Mesothelial cell of epicardium (in vitro differentiated cells): ENCODE results near the gene IMPA2. TPM values are rescaled to one million over a fixed set of nuclear protein-coding genes. Genes with fewer than 3 reads are reported as not detected.

ENCODE experiments used
- DNase-seq, 2 experiments: peaks; one replicate each; pipeline ENCODE4 v3.0.0; 2021; ENCODE audit warnings: low spot score in 2 of 2; ENCODE audit not compliant: unreplicated experiment in 2 of 2
- H3K27ac Mint-ChIP-seq: 2 replicates; pipeline ENCODE4 v1.8.0; 2021; ENCODE audit warnings: mixed read lengths
- H3K27me3 Mint-ChIP-seq: 2 replicates; pipeline ENCODE4 v1.8.0; 2021; ENCODE audit warnings: low read depth, mixed read lengths
- H3K36me3 Mint-ChIP-seq: 2 replicates; pipeline ENCODE4 v1.8.0; 2021; ENCODE audit warnings: mixed read lengths
- H3K4me1 Mint-ChIP-seq: 2 replicates; pipeline ENCODE4 v1.8.0; 2021; ENCODE audit warnings: mixed read lengths
- H3K4me3 Mint-ChIP-seq: 2 replicates; pipeline ENCODE4 v1.8.0; 2021; ENCODE audit warnings: mild to moderate bottlenecking, moderate library complexity, mixed read lengths
- H3K9me3 Mint-ChIP-seq: 2 replicates; pipeline ENCODE4 v1.8.0; 2021; ENCODE audit warnings: mixed read lengths
- CTCF ChIP-seq: fragments of 200-600 bp; sonication (generic); IDR thresholded peaks from one replicate; pipeline ENCODE4 v1.5.0; 2021; ENCODE audit warnings: antibody characterized with exemption; ENCODE audit not compliant: unreplicated experiment
- total RNA-seq: library from RNA; stranded (reverse); gene quantifications from 3 replicates; pipeline ENCODE4 v1.2.1, GENCODE V29; 2021

The IMPA2 gene
- total RNA-seq, 1 donor from 2014 or later, result 30.6 TPM

- H3K27ac Mint-ChIP-seq, result no peak overlapping the region
- DNase-seq, result no peak
- TF ChIP-seq CTCF, result no peak
- H3K4me1 Mint-ChIP-seq, result peaks cover 25% of the 10 kb centered on the region
- peaks cover 15% of the 10 kb centered on the region for H3K36me3 Mint-ChIP-seq
- H3K4me3 Mint-ChIP-seq, result no peak overlapping the region
- H3K9me3 Mint-ChIP-seq, result peaks cover 4% of the 10 kb centered on the region
- H3K27me3 Mint-ChIP-seq, result no peaks in the 10 kb centered on the region
Measured at GRCh38 chr18:12027046-12027445, 45.7 kb downstream of the IMPA2 start.

GRCh38 chr18:12027480-12027879 is 46.2 kb downstream of the IMPA2 start:
- Mint-ChIP-seq H3K27me3 (no peaks in the 10 kb centered on the region), H3K4me1 (peaks cover 29% of the 10 kb centered on the region), H3K36me3 (peaks cover 15% of the 10 kb centered on the region), H3K27ac (no peak overlapping the region), H3K4me3 (no peak overlapping the region), H3K9me3 (peaks cover 4% of the 10 kb centered on the region)
- no peak for TF ChIP-seq CTCF
- no peak for DNase-seq

GRCh38 chr18:12028040-12028628 is 46.8 kb downstream of the IMPA2 start:
- H3K4me3 Mint-ChIP-seq, result no peak overlapping the region
- H3K4me1 Mint-ChIP-seq, result peaks cover 30% of the 10 kb centered on the region
- peaks cover 4% of the 10 kb centered on the region for H3K9me3 Mint-ChIP-seq
- no peak overlapping the region for H3K27ac Mint-ChIP-seq
- no peak for TF ChIP-seq CTCF
- no peaks in the 10 kb centered on the region for H3K27me3 Mint-ChIP-seq
- DNase-seq, result no peak
- H3K36me3 Mint-ChIP-seq, result peaks cover 15% of the 10 kb centered on the region

GRCh38 chr18:12028674-12029073 is 47.4 kb downstream of the IMPA2 start:
- Mint-ChIP-seq H3K27me3 (no peaks in the 10 kb centered on the region), H3K27ac (peak overlapping the region; percentile 56), H3K36me3 (peaks cover 15% of the 10 kb centered on the region), H3K9me3 (peaks cover 4% of the 10 kb centered on the region), H3K4me1 (peaks cover 36% of the 10 kb centered on the region), H3K4me3 (no peak overlapping the region)
- TF ChIP-seq CTCF, result no peak
- DNase-seq, result no peak

GRCh38 chr18:12029786-12030584 is 48.7 kb downstream of the IMPA2 start:
- Mint-ChIP-seq H3K27ac (peak overlapping the region; percentile 90), H3K4me3 (no peak overlapping the region), H3K27me3 (no peaks in the 10 kb centered on the region), H3K36me3 (peaks cover 6% of the 10 kb centered on the region), H3K9me3 (peaks cover 4% of the 10 kb centered on the region), H3K4me1 (peaks cover 43% of the 10 kb centered on the region)
- TF ChIP-seq CTCF, result no peak
- peak in 1 of 2 experiments; percentile 37 for DNase-seq
